GM12801 (cell line): Measurements from ENCODE around the gene DNM3.

Source experiments
- TF ChIP-seq, protein P1 (sequence below): IDR thresholded peaks from one replicate; pipeline ENCODE4 v1.5.1; 2011; ENCODE audit warnings: control low read depth; ENCODE audit not compliant: insufficient read length; ENCODE audit errors: extremely low read depth

The DNM3 gene

DNA sequence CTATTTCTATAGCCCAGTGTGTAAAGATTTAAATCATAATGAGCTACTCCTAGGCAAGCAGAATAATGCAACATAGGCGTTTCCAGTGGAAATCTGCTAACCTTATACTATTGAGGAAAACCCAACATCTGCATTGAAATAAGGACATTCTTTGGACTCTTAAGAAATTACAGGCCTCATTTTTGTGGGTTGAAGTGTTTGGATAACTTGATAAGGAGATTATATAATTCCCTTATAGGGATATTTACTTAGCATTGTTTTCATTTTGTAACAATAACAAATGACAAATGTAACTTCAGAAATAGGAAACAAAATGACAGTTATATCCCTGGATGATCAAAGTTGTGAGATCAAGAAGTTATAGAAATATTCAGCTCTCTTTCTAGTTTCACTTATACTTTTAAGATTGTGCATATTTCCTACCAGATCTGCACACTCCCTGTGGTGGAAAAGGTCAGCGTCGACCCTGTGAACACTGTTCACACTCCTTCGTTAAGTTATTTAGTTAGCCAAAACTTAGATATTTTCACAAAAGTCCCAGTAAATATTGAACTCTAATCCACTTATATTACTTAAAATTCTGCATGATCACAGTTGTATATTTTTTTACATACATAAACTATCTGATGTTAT is 294.8 kb downstream of the DNM3 start:
- TF ChIP-seq, protein P1, sequence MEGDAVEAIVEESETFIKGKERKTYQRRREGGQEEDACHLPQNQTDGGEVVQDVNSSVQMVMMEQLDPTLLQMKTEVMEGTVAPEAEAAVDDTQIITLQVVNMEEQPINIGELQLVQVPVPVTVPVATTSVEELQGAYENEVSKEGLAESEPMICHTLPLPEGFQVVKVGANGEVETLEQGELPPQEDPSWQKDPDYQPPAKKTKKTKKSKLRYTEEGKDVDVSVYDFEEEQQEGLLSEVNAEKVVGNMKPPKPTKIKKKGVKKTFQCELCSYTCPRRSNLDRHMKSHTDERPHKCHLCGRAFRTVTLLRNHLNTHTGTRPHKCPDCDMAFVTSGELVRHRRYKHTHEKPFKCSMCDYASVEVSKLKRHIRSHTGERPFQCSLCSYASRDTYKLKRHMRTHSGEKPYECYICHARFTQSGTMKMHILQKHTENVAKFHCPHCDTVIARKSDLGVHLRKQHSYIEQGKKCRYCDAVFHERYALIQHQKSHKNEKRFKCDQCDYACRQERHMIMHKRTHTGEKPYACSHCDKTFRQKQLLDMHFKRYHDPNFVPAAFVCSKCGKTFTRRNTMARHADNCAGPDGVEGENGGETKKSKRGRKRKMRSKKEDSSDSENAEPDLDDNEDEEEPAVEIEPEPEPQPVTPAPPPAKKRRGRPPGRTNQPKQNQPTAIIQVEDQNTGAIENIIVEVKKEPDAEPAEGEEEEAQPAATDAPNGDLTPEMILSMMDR = no peak

DNA sequence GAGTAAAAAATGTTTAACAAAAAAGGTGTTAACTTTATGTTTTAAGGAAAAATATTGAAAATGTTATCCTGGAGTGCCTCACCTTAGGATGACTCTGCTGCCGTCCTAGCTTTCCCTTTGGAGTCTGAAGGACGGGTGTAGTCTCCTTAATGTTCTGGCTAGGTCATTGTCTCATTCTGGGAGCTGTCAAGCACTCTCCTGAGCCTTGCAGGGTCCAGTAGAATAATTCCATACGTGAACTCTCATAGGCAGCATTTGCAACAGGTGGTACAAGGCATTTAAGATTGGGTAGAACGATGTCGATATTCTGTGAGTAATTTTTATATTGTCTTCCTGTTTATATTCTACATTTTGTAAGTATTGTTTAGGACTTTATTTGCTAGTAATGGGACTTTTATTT is 295.6 kb downstream of the DNM3 start:
- TF ChIP-seq, protein P1 = no peak

DNA sequence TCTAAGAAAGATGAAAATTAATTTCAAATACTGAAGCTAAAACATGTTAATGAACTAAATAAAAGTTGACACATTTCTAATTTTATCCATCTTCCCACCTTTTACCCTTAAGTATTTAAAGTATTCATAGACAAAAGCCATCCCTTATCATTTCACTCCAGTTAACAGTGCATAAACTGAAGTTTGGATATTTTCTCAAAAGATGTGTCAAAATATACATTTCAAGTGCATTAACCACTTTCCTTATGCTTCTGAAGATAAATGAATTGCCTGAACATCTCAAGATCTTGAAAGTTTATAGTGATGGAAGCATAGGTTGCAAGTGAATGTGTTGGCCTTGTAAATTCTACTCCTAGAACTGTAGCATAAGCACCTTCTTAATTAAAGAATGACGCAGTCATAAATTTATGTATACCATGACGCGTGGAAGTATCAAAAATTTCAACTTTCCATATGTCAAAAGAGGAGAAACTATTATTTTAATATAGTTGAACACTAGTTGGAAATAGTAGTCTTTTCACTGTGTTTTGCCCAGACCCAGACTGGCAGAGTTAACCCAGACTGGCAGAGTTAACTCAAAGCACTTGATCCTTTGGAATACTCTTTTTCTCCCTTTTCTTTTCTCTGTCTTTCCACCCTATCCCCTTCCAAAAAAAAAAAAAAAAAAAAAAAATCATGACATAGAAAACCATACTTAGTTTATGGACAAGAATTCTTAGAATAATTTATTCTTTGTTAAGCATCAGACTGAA is 296.6 kb downstream of the DNM3 start:
- TF ChIP-seq, protein P1 = no peak

DNA sequence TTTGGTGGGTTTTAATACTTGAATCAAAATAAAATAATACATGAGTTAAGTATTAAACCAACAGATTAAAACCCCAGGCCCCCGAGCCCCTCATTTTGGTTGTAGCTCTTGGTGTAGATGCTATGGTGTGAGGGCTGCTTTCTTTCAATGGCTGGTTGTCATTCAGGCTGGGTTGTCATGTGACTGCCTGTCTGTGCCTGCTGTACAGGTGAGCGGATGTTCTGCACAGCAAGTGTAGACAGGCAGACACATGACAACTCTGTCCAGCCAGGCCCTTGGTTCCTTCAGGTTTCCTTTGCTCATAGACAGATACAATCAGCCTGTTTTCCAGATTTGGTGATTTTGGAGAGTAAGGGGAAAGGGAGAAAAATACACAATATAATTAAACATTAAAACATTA is 297.3 kb downstream of the DNM3 start:
- TF ChIP-seq, protein P1 = no peak

DNA sequence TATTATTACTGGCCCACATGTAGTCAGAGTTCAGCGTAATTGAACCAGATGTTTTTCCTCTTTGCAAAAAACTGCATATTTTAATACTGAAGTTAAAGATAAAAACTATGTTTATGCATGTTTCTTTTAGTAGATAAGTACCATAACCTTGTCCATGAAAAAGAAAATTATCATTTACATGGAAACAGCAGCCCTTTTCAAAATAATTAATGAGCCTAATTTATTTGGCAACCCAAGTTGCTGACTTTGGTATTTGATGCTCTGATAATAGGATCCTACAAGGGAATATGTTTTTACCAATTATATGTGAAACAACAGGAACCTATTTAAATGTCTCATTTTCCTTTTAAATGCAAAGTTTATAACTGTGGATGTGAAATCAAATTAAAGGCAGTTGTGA is 297.9 kb downstream of the DNM3 start:
- TF ChIP-seq, protein P1 = no peak

DNA sequence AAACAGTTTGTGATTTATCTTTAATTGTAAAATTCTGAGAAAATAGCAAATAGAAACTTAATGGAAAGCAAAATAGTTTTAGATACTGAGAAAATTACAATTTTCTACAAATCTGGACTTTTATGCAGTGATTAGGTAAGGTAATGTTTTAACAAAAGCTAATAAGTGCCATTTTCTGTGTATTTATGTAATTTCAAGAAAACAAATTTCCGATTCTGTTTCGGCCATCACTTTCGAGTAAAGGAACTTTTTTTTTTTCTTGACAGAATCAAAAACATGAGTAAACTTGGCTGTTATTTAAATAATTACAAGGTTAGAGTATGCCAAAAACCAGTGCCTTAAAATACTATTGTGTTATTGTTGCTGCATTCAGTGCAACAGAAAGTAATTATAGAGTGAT is 298.8 kb downstream of the DNM3 start:
- TF ChIP-seq, protein P1 = no peak

DNA sequence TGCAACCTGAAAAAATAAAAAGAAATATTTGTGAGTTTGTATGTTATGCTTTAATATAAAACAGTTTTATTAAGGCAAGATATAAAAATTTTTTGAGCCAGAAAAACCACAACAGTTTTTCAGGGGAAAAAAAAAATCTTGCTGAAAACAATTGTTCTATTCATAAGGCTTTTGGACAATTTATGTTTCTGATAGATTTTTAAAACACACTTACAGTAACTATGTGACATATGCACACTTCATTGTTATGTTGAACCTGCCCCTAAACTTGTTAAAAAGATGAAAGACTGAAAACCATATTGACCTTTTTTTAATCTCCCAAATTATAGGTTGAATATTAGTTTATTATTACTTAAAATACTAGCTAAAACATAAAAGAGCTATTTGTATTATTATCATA is 299.3 kb downstream of the DNM3 start:
- TF ChIP-seq, protein P1 = no peak
